GM21423 (cell line): ENCODE data around the gene CWC22.
"Not testable (repeated sequence)": the region's sequence is repeated elsewhere in the genome, so short reads cannot be mapped to it uniquely, and the experiment has no call there.

Source experiments
- ATAC-seq: cut with Tn5 transposase; IDR thresholded peaks from one replicate; pipeline ENCODE4 v1.9.1; 2021; ENCODE audit warnings: mild to moderate bottlenecking, moderate library complexity; ENCODE audit not compliant: unreplicated experiment

The CWC22 gene

DNA sequence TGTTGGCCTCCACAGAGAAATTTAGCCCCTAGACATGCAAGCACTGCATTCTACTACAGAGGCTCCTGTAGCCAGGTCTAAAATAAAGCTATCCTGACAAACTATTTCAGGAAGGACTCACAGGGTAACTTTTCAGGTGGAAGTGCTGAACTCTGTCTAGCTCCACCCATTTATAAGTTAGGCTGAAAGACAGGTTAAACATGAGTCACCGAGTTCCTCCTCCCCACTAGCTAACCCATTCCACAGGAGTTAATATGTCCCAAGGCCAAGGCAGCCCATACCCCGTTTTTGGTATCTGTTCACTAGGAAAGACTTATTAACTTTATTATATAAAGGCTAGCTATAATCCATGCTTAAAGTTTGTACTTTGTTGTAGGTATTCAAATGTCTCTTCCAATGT lies 3.5 kb downstream of the CWC22 start:
- ATAC-seq: no peak

DNA sequence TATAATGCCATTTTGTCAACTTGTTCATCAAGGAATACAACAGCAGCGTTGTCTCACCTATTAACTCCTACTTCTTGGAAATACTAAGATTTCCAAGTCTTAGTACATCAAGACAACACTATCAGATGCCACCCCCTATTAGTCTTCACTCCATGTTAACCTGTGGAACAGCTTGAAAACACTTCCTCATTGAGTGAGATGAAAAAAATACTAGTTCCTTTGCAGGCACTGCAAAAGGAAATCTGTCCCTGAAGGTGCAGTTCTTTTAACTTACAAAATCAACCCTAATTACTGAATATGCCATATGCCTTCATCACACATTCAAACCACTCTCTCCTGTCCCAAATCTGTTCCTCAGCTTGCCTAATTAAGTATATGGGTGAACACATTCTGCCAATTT lies 4.0 kb downstream of the CWC22 start:
- no peak for ATAC-seq

GRCh38 chr2:180002198-180002770 lies 4.8 kb downstream of the CWC22 start:
- no peak for ATAC-seq

- ATAC-seq: no peak
Measured at GRCh38 chr2:180001726-180002125, 5.4 kb downstream of the CWC22 start.

GRCh38 chr2:180000434-180000833 lies 6.7 kb downstream of the CWC22 start:
- ATAC-seq: no peak

DNA sequence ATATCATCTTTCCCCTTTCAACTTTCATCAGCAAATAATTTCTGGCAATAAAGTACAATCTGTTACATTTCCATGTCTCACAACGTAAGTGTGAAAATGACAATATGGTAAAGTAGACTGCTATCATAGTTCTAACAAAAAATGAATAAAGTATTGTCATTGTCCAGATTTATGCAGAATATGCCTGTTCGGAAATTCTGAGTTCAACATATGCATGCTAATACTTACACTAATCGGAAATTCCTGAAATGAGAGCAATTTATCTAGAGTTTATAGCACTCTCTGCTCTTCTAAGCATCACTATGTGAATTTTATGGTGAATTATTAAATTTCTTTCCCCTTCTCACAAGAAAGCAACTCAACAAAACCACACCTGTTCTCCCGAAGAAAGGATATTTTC lies 8.1 kb downstream of the CWC22 start:
- ATAC-seq: no peak

DNA sequence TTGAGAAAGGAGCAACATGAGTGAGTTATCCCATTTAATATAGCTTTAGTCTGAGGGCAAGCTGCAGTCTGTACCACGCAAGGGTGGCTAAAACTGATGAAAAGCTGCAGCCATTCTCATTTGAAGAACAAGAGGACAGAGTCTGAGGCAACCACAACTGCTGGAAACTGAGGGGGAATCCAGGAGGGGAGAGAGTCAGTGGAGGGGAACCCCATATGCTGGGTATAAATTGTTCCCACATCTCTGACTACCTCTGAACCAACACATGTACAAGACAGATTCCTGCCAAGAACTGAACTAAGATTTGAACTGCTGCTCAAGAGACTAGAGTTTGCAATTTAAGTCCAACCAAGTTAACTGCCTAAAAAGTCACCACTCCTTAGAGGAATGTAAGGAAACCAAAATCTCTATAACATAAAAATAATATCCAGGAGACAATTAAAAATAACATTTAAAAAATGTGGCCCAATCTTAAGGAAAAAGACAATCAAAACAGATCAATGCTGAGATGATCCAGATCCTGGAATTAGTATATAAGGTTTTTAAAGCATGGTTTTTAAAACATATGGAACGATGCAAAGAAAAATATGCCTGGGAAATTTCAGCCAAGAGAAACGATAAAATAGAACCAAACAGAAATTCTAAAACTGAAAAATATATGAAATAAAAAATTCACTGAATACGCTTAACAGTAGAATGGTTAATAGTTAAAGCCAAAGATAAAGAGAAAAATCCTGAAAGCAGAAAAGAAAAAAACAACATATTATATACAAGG lies 11.2 kb downstream of the CWC22 start:
- peak; percentile 61 for ATAC-seq

GRCh38 chr2:179991344-179991743 lies 15.8 kb downstream of the CWC22 start:
- no peak for ATAC-seq

DNA sequence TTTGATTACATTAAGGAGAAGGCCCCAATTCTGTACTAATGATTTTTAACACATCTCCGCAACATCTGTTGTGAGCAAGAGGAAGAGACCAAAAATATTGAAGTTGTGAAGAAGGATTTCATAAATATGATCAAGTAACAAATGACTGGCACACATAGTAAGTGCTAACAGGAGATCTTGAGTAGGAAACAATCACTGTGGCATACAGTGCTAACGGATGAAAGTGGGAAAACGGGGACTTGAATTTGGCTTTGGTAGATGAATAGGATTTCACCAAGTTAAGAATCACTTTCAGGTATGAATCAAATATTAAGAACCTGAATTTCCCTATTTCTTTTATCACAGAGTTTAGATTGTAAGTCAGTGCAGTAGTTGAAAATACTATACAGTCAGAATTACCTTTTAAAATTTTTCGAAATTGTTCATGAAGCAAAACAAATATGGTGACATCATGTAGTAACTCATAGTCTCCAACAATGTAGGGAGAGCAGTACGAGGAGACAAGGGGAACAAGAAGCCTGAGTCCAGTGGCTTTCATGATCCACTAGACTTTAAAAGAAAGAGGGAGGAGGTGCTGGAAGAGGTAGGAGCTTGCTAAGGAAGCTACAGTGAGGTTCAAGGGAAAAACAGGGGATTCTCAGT lies 16.3 kb downstream of the CWC22 start:
- no peak for ATAC-seq

- ATAC-seq: no peak
Measured at GRCh38 chr2:179987916-179988315, 19.2 kb downstream of the CWC22 start.

- peak; percentile 89 for ATAC-seq
Measured at GRCh38 chr2:179985163-179985820, 21.8 kb downstream of the CWC22 start.

DNA sequence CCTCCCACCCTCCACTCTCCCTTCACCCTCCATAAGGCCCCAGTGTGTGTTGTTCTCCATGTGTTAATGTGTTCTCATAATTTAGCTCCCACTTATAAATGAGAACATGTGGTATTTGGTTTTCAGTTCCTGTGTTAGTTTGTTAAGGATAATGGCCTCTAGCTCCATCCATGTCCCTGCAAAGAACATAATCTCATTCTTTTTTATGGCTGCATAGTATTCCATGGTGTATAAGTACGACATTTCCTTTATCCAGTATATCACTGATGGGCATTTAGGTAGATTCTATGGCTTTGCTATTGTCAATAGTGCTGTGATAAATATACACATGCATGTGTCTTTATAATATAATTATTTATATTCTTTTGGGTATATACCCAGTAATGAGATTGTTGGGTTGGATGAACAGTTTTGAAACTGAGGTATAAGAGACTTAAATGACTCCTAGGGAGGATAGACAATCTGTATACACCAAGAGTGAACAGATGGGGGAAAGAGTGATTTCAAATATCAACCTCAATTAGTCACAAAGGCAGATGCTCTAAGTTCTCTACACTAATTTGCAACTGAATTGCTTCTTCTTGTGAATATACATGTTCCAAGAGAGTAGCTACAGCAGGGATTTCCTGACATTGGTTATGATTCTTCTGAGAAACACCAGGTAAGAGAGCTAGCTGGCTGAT lies 23.7 kb downstream of the CWC22 start:
- no peak for ATAC-seq

GRCh38 chr2:179981085-179981484 lies 26.0 kb downstream of the CWC22 start:
- ATAC-seq: no peak

DNA sequence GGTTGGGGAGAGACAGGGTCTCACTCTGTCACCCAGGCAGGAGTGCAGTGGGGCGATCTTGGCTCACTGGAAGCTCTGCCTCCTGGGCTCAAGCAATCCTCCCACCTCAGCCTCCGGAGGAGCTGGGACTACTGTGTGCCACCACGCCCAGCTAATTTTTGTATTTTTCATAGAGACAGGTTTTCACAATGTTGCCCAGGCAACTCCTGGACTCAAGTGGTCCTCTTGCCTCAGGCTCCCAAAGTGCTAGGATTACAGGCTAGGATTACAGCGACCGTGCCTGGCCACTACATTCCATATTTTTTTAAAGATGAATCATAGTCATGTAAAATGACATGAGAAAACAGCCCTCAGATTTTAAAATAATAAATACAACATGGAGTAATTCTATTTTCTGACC lies 32.3 kb downstream of the CWC22 start:
- no peak for ATAC-seq

DNA sequence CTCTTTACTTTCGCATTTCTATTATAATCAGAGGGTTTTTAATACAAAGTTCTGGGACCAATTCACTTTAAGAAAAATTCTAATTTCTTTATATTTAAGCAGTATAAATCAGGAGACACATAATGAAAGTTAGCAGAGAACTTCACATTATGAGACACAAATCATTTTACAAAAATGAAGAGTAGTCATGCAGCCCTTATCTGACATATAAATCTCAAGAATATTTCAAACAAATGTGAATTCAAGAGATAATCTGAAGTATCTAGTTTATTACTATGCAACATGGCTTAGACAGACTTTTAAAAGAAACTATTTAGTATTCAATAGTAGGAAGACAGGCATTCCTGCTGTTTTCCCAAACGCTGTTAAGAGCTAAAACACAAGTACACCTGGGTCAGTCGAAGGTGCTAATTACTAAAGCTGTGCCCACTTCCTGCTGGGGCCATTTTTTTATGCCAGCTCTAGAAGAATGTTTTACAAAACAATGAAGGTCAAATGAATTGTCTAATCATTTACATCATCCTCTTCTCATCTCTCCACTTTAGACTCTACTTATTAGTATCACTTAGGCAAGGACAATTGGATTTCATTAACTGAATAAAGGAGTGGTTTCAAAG lies 40.2 kb downstream of the CWC22 start:
- no peak for ATAC-seq

DNA sequence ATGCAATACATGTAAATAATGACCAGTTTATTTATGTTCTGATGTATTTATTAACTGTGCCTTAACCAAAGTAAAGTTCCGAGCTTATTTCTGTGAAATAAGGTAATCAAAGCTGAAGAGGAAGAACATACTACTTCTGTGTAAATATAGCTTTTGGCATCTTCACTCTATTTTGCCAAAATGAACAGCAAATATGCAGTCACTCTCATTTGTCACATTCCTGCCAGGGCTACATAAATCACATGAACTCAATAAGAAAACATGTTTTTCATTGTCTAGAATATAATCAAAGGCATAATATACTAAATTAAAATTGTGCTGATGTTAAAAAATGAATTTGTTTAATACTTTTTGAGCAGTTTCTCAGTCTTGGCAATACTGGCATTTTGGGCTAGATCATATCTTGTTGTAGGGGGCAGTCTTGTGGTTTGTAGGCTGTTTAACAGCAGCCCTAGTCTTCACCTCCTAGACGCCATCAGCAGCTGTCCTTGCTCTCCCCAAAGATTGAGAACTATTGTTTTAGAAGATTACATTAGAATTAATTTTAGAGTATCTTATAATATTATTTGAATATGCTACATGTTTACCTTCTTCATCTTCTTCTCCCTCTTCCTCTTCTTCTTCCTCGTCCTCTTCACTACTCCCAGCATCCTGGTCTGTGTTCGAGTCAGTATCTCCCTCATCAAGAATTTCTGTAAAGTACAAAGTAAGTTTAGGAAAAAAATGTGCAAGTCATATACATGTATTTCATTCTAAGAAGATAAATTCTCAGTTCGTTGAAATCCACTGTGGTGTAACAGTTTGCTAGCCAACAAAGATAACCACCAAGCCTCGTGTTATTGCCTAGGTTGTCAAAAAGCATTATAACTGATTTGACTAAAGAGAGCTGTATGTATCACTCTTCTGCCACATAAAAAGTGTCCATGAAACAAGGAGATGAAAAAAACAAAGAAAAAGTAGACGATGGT lies 41.5 kb downstream of the CWC22 start:
- ATAC-seq: no peak

GRCh38 chr2:179963626-179964025 lies 43.5 kb downstream of the CWC22 start:
- ATAC-seq: no peak

DNA sequence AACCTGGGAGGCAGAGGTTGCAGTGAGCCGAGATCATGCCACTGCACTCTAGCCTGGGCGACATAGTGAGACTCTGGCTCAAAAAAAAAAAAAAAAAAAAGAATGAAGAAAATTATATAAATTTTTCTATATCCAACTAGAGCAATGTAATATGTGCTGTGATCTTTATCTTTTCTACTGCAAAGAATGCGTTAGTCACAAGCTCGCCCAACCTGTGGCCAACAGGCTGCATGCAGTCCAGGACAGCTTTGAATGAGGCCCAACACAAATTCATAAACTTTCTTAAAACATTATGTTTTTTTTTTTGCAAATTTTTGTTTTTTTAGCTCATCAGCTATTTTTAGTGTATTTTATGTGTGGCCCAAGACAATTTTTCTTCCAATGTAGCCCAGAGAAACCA lies 48.8 kb downstream of the CWC22 start:
- not testable (repeated sequence) for ATAC-seq

DNA sequence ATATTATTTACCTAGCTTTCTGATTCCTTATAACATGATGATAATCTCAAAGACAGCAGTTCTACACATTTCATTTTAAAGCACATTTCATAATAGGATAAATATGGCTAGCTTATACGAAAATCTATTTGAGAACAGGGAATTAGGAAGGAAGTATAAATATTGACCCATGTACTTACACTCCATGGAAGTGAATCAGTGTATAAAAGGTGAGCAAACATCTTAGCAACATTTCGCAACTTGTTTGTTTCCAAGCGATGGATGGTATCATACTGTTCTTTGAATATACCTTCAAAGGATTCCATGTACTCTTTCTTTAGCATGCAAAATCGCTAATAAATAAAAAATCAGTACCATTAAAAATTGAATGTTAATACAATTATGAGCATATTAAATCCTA lies 53.1 kb downstream of the CWC22 start:
- no peak for ATAC-seq

GRCh38 chr2:179953359-179953758 lies 53.7 kb downstream of the CWC22 start:
- ATAC-seq: no peak
